Measurements from ENCODE around the gene CDC42EP1.
"Not testable (repeated sequence)": the region's sequence is repeated elsewhere in the genome, so short reads cannot be mapped to it uniquely, and the experiment has no call there.

Gene CDC42EP1

DNA sequence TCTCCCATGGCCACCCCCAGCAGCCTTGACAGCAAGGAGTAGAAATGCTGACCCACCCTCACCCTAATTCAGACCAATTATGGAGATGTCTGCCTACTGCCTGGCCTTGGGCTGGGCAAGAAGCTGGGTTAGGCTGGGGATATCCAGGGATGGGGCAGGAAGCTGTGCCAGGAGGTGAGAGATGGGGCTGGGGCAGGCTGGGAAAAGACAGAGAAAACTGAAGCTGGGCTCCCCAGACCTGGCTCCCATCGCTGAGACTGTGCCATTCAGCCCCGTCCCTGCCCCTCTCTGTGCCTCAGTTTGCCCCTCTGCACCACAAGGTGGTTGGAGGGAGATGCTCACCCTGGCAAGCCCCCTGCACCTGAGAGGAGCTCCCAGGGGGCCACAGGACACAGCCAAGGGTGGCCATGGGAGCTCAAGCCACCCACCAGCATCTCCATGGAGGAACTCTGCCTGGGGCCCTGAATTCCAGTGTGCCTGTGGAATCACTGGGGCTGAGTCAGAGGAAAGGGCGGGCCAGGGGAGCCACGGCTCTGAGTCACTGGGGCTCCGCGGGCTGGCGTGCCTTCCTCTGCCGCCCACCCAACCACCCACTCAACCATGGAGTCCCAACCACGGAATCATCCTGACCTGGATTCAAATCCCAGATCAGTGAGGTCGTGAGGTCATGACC lies 35.1 kb upstream of the CDC42EP1 start:
- H3K4me3 ChIP-seq (replicated peaks; ENCODE audit: low read depth, low read length): no peak overlapping the region
- peak; percentile 75 for DNase-seq (ENCODE audit: low read depth)
- TF ChIP-seq CTCF (IDR thresholded peaks at IDR 0.05; ENCODE audit: low read length, missing control alignments): no peak

DNA sequence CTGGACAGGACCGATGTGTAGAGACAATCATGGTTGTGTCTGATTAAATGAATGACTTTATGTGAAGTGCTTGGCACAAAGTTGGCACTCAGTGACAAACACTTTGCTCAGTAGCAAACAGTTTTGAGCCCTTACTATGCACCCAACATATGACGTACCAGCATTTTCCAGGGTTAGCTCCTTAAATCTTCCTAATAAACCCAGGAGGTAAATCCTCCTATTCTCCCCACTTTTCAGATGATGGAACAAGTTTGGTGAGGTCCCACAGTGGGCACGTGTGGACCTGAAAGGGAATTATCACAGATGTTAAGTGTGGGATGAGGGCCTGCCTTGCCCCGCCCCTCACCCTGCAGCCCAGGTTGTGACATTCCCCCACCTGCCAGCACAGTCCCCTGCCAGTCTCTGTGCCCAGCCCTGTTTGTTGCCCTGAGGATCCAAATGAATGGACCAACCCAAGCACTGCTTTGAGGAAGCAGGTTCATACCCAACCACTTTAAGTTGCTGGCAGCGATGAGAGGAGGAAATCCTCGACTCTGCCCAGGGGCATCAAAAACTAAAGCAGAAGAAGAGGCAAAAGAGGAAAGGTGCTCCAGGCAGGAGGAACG lies 34.4 kb upstream of the CDC42EP1 start:
- no peak for TF ChIP-seq CTCF (IDR thresholded peaks at IDR 0.05; ENCODE audit: low read length, missing control alignments)
- no peak for DNase-seq (ENCODE audit: low read depth)
- no peak overlapping the region for H3K4me3 ChIP-seq (replicated peaks; ENCODE audit: low read depth, low read length)

DNA sequence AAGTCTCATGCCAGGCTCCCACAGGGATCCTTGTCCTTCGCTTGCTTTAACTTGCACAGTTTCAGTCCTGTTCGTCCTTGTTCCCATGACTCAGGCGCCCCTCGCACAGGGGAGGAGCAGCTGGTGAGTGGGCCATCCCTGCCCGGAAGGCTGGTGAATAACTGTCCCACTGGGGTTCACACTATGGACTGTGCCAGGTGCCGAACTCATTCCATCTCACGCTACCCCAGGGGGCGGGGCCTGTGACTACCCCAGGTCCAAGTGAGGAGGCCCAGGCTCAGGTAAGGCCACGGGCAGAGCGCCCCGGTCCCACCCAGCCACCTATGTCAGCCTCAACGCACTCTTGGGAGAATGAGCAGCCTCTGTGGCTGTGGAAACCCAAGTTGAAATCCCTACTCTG lies 33.9 kb upstream of the CDC42EP1 start:
- TF ChIP-seq CTCF (IDR thresholded peaks at IDR 0.05; ENCODE audit: low read length, missing control alignments): no peak
- no peak overlapping the region for H3K4me3 ChIP-seq (replicated peaks; ENCODE audit: low read depth, low read length)
- no peak for DNase-seq (ENCODE audit: low read depth)

DNA sequence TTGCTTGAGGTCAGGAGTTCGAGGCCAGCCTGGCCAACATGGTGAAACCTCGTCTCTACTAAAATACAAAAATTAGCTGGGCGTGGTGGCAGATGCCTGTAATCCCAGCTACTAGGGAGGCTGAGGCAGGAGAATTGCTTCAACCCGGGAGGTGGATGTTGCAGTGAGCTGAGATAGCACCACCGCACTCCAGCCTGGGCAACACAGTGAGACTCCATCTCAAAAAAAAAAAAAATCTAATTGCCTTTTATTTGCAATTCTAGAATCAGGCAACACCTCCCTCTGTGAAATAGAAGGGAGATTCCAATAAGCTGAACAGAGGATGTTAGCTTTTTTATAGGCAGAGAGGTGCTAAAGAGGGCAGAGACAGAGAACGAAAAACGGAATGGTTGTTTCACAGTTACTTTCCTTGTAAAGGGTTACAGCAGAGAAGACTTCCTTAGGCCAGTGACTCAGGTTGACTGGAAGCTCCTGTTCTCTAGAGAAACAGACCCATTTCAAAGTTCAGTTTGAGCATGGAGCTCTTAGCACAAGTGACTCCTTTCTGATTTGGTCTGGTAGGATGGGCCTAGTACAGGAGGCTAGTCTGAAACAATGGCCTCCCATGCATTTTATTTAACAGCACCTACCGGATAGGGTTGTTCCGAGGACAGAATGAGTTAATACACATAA lies 33.1 kb upstream of the CDC42EP1 start:
- H3K4me3 ChIP-seq (replicated peaks; ENCODE audit: low read depth, low read length); DNase-seq (ENCODE audit: low read depth): not testable (repeated sequence)

DNA sequence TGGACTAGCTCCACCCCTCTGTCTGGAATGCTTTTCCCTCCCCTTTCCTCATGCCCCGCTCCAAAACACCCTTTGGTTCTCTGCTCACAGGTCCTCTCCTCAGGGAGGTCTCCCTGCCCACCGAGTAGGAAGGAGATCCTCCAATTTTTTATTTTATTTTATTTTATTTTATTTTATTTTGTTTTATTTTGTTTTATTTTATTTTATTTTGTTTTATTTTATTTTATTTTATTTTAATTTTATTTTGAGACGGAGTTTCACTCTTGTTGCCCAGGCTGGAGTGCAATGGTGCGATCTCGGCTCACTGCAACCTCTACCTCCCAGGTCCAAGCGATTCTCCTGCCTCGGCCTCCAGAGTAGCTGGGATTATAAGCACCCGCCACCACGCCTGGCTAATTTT lies 32.3 kb upstream of the CDC42EP1 start:
- DNase-seq (ENCODE audit: low read depth); H3K4me3 ChIP-seq (replicated peaks; ENCODE audit: low read depth, low read length): not testable (repeated sequence)

DNA sequence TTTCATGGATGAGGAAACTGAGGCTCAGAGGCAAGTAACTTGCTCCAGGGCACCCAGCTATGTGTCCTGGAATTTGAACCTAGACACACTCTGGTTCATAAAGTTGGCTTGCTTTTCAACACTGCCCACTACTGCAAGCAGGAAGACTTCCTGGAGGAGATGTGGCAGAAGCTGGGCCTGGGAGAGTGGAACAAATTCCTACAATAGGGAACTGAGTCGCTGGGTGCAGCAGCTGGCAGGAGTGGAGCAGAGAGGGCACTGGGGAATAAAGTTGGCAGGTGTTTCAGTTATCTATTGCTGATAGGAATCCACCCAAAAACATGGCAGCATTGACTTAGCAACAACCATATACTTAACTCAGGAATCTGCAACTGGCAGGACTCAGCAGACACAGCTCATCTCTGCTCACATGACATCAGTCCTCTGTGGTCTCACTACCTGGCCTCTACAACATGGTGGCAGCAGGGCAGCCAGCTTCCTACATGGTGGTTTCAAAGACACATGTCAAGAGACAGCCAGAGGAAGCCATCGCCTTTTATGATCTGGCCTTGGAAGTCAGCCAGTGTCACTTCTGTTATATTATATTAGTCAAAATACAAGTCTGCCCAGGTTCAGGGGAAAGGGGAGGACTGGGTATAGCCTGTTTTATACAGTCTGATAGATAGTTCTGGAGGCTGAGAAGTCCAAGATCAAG lies 30.5 kb upstream of the CDC42EP1 start:
- no peak overlapping the region for H3K4me3 ChIP-seq (replicated peaks; ENCODE audit: low read depth, low read length)
- DNase-seq (ENCODE audit: low read depth): no peak
- no peak for TF ChIP-seq CTCF (IDR thresholded peaks at IDR 0.05; ENCODE audit: low read length, missing control alignments)

GRCh38 chr22:37533995-37534394 lies 26.3 kb upstream of the CDC42EP1 start:
- TF ChIP-seq CTCF (IDR thresholded peaks at IDR 0.05; ENCODE audit: low read length, missing control alignments): no peak
- no peak overlapping the region for H3K4me3 ChIP-seq (replicated peaks; ENCODE audit: low read depth, low read length)
- DNase-seq (ENCODE audit: low read depth): peak; percentile 82

Measured in fibroblast of pulmonary artery (primary cell).